GM12878 (cell line): ENCODE data around the gene C6orf89. TPM values are rescaled to one million over a fixed set of nuclear protein-coding genes. Genes with fewer than 3 reads are reported as not detected.
"Not testable (repeated sequence)": the region's sequence is repeated elsewhere in the genome, so short reads cannot be mapped to it uniquely, and the experiment has no call there.

Source experiments
- ATAC-seq: fragments of 200-7000 bp; cut with Tn5 transposase; 3 replicates; pipeline ENCODE4 v1.9.1; 2020; ENCODE audit warnings: mild to moderate bottlenecking, moderate library complexity
- BruUV-seq: library from RNA; stranded (reverse); fragments of 400-500 nt; replicated peaks from 2 replicates; lab custom pipeline; 2021; lab: Mats Ljungman, UMichigan
- CTCF ChIA-PET: fragments of 300-600 bp; sonication (Branson Sonifier 250); formaldehyde crosslinking; extraction: SDS; loops from one replicate; lab custom pipeline; 2021; ENCODE audit warnings: inconsistent platforms; lab: Yijun Ruan, JAX
- POLR2A ChIA-PET: fragments of 350-600 bp; formaldehyde crosslinking; extraction: SDS; loops from one replicate; lab custom pipeline; 2021; ENCODE audit warnings: inconsistent platforms; lab: Charles Lee
- RAD21 ChIA-PET: fragments of 300-600 bp; sonication (Branson Sonifier 250); formaldehyde crosslinking; loops from one replicate; lab custom pipeline; 2023; ENCODE audit warnings: antibody characterized with exemption; ENCODE audit not compliant: unreplicated experiment; lab: Charles Lee
- SMC1A ChIA-PET: fragments of 300-600 bp; sonication (Branson Sonifier 250); formaldehyde crosslinking; loops from one replicate; lab custom pipeline; 2023; ENCODE audit not compliant: unreplicated experiment, uncharacterized antibody; lab: Charles Lee
- DNase-seq: peaks from one replicate; pipeline ENCODE4 v3.0.0-alpha.2; 2011; ENCODE audit warnings: low read depth, low spot score
- FAIRE-seq: peaks from 3 replicates; lab custom pipeline; 2011; peaks lifted over from hg19 to GRCh38; lab: Jason Lieb, UNC
- H2AFZ ChIP-seq: 2 replicates; pipeline ENCODE4 v1.6.0; 2011; ENCODE audit warnings: low read depth, low read length, control low read depth; ENCODE audit not compliant: control insufficient read depth
- H3K27ac ChIP-seq: 2 replicates; pipeline ENCODE4 v1.5.1; 2011; ENCODE audit warnings: control low read depth; ENCODE audit not compliant: control insufficient read depth, insufficient read depth
- H3K27me3 ChIP-seq, 2 experiments: replicated peaks in 1 of 2; 2 replicates each; pipeline versions ENCODE4 v1.6.0 to v1.6.1; 2011; ENCODE audit warnings: low read length in 1 of 2; ENCODE audit not compliant: control insufficient read depth in 2 of 2, insufficient read depth in 2 of 2
- H3K36me3 ChIP-seq, 2 experiments: 2 replicates each; pipeline ENCODE4 v1.5.1; 2011; ENCODE audit warnings: low read length in 1 of 2; ENCODE audit not compliant: control insufficient read depth in 2 of 2, insufficient read depth in 2 of 2
- H3K4me1 ChIP-seq: 2 replicates; pipeline ENCODE4 v1.6.1; 2011; ENCODE audit warnings: mild to moderate bottlenecking, low read length, moderate library complexity, mixed read lengths; ENCODE audit not compliant: control insufficient read depth, insufficient read depth
- H3K4me2 ChIP-seq: 2 replicates; pipeline ENCODE4 v1.6.0; 2011; ENCODE audit warnings: control low read depth; ENCODE audit not compliant: control insufficient read depth, insufficient read depth
- H3K4me3 ChIP-seq: fragments of 200-600 bp; sonication (generic); 2 replicates; pipeline ENCODE4 v1.5.1; 2016
- H3K79me2 ChIP-seq: 2 replicates; pipeline ENCODE4 v1.6.0; 2011; ENCODE audit warnings: low read length; ENCODE audit not compliant: control insufficient read depth, insufficient read depth
- H3K9ac ChIP-seq: 2 replicates; pipeline ENCODE4 v1.8.0; 2011; ENCODE audit warnings: low read length, control low read depth, mixed read lengths; ENCODE audit not compliant: control insufficient read depth, insufficient read depth
- H3K9me3 ChIP-seq: replicated peaks from 3 replicates; pipeline ENCODE4 v1.5.1; 2011; ENCODE audit warnings: mild to moderate bottlenecking, low read length; ENCODE audit not compliant: control insufficient read depth, insufficient read depth
- H4K20me1 ChIP-seq: 2 replicates; pipeline ENCODE4 v1.6.0; 2011; ENCODE audit not compliant: control insufficient read depth, insufficient read depth
- CHD2 ChIP-seq: IDR thresholded peaks from 2 replicates; pipeline ENCODE4 v1.6.1; 2011; ENCODE audit warnings: low read depth, low read length, improper control_type of control experiment, borderline replicate concordance
- CREB1 ChIP-seq: IDR thresholded peaks from 2 replicates; pipeline ENCODE4 v1.6.1; 2012; ENCODE audit warnings: low read depth, mild to moderate bottlenecking, inconsistent platforms
- ELK1 ChIP-seq: IDR thresholded peaks from 2 replicates; pipeline ENCODE4 v1.6.1; 2012; ENCODE audit warnings: low read depth, low read length, improper control_type of control experiment
- ESRRA ChIP-seq: IDR thresholded peaks from 2 replicates; pipeline ENCODE4 v1.6.1; 2012; ENCODE audit warnings: mild to moderate bottlenecking, low read length, improper control_type of control experiment
- ETV6 ChIP-seq, 2 experiments: fragments of 450-650 bp in 1 of 2; IDR thresholded peaks in 1 of 2; conservative IDR thresholded peaks in 1 of 2; 2 replicates each; pipeline ENCODE4 v1.6.1; 2014; ENCODE audit warnings: antibody characterized with exemption in 1 of 2, borderline replicate concordance in 1 of 2, low read depth in 1 of 2, mild to moderate bottlenecking in 1 of 2, moderate library complexity in 1 of 2
- EZH2 ChIP-seq: IDR thresholded peaks from 2 replicates; pipeline ENCODE4 v1.6.1; 2012; ENCODE audit warnings: low read depth, mild to moderate bottlenecking, control low read depth, inconsistent platforms, low read length, borderline replicate concordance; ENCODE audit not compliant: control insufficient read depth
- HDAC2 ChIP-seq: fragments of 200-600 bp; sonication (generic); IDR thresholded peaks from 2 replicates; pipeline ENCODE4 v1.6.1; 2017
- NBN ChIP-seq: fragments of 450-650 bp; IDR thresholded peaks from 2 replicates; pipeline ENCODE4 v1.6.1; 2016
- NR2F1 ChIP-seq: fragments of 450-650 bp; conservative IDR thresholded peaks from 2 replicates; pipeline ENCODE4 v1.6.1; 2017; ENCODE audit warnings: mild to moderate bottlenecking
- RBBP5 ChIP-seq: fragments of 200-600 bp; sonication (generic); conservative IDR thresholded peaks from 2 replicates; pipeline ENCODE4 v1.6.1; 2016
- RFX5 ChIP-seq: IDR thresholded peaks from 2 replicates; pipeline ENCODE4 v1.6.1; 2011; ENCODE audit warnings: low read depth, low read length, improper control_type of control experiment
- SUPT20H ChIP-seq: IDR thresholded peaks from 2 replicates; pipeline ENCODE4 v1.6.1; 2011; ENCODE audit warnings: low read depth, mild to moderate bottlenecking, low read length, moderate library complexity, borderline replicate concordance; ENCODE audit not compliant: control insufficient read depth
- TARDBP ChIP-seq: IDR thresholded peaks from 2 replicates; pipeline ENCODE4 v1.6.1; 2016; ENCODE audit warnings: borderline replicate concordance
- TCF12 ChIP-seq: IDR thresholded peaks from 2 replicates; pipeline ENCODE4 v1.6.1; 2011; ENCODE audit warnings: low read depth, mild to moderate bottlenecking, low read length
- ZNF384 ChIP-seq: IDR thresholded peaks from 2 replicates; pipeline ENCODE4 v1.6.1; 2012; ENCODE audit warnings: low read depth, mild to moderate bottlenecking, low read length, improper control_type of control experiment, borderline replicate concordance
- WGBS: methylation state at CpG from one replicate; pipeline ENCODE4 v1.1.6; 2016; ENCODE audit warnings: low lambda C conversion rate; ENCODE audit not compliant: insufficient replicate concordance, insufficient coverage; ENCODE audit errors: missing lambda C conversion rate; 5-methylcytosine and 5-hydroxymethylcytosine counted together
- in situ Hi-C: fragments of 300-500 bp; cut with MboI; formaldehyde crosslinking; loops from 9 replicates; pipeline ENCODE4 v1.14.3; 2018; ENCODE audit warnings: mixed read lengths
- intact Hi-C: fragments of 100-400 bp; cut with micrococcal nuclease; formaldehyde crosslinking; loops from one replicate; pipeline ENCODE4 v1.14.2; 2022; ENCODE audit not compliant: unreplicated experiment
- polyA plus RNA-seq, 11 experiments: library from polyadenylated mRNA; depleted of rRNA in 4 of 11; unstranded in 6 of 11; stranded (reverse) in 5 of 11; fragments of >200 nt; fragmentation: Nextera tagmentation in 4 of 11; fragmentation: Illumina TruSeq in 1 of 11; extraction: Ambion mirVana in 4 of 11; extraction: Trizol in 1 of 11; gene quantifications; 1 replicate in 1 of 11; 2 replicates in 10 of 11; pipeline versions ENCODE4 v1.2.1 to v1.2.3, GENCODE V29; 2011 to 2016; ENCODE audit warnings: inconsistent platforms in 2 of 11, missing spikeins in 2 of 11, low read depth in 1 of 11
- total RNA-seq, 4 experiments: library from RNA; depleted of rRNA in 3 of 4; stranded (reverse); fragments of >200 nt in 3 of 4; fragmentation: Illumina TruSeq in 1 of 4; extraction: Trizol in 1 of 4; gene quantifications; 2 replicates each; pipeline versions ENCODE4 v1.2.1 to v1.2.3, GENCODE V29; 2013 to 2021

The C6orf89 gene
- total and polyA plus RNA-seq, 10 of the 15 experiments (the other 5 are each of a cell fraction or from before 2014, with no cell fraction given), result 10.8 to 42.7 (median 28.6) TPM

- BruUV-seq, result no TSS peak
- no peak overlapping the region for H3K27ac ChIP-seq
- no peak for FAIRE-seq
- H3K4me3 ChIP-seq, result no peak overlapping the region
- no peaks in the 10 kb centered on the region for H3K9me3 ChIP-seq
- RAD21 ChIA-PET, result no interaction called here
- POLR2A ChIA-PET, result no interaction called here
- H3K27me3 ChIP-seq, result no peaks in the 10 kb centered on the region; a peak in 1 of 4 replicates
- in situ Hi-C loops, result no loop called here
- H4K20me1 ChIP-seq, result no peaks in the 10 kb centered on the region
- H3K4me1 ChIP-seq, result no peaks in the 10 kb centered on the region
- H3K4me2 ChIP-seq, result no peak overlapping the region
- H3K79me2 ChIP-seq, result no peaks in the 10 kb centered on the region
- no peak for DNase-seq
- WGBS, result 32% methylated on average over 10 of the region's 10 CpGs
- SMC1A ChIA-PET, result no interaction called here
- H2AFZ ChIP-seq, result no peak overlapping the region
- ATAC-seq, result no peak
- TF ChIP-seq HDAC2 (no peak), ESRRA (no peak), CREB1 (no peak), SUPT20H (no peak), ELK1 (no peak), CHD2 (no peak), ZNF384 (no peak), TARDBP (no peak), RFX5 (no peak), EZH2 (no peak), TCF12 (no peak), NR2F1 (no peak), RBBP5 (no peak), ETV6 (conservative IDR thresholded peaks at IDR 0.05 in 1 of 2, IDR thresholded peaks at IDR 0.05 in 1 of 2; ENCODE audit: borderline replicate concordance in 1 of 2, low read depth in 1 of 2) (no peak), NBN (no peak)
- H3K36me3 ChIP-seq, result no peaks in the 10 kb centered on the region
- CTCF ChIA-PET, result no interaction called here
- intact Hi-C loops, result no loop called here
- H3K9ac ChIP-seq, result no peak overlapping the region
Measured at GRCh38 chr6:36940027-36940426, 54.3 kb downstream of the C6orf89 start.

GRCh38 chr6:36941561-36941960, 55.8 kb downstream of the C6orf89 start:
- H3K9me3 ChIP-seq, ATAC-seq, H3K4me3 ChIP-seq, intact Hi-C loops, H3K9ac ChIP-seq, POLR2A ChIA-PET, DNase-seq, H3K27ac ChIP-seq, H3K36me3 ChIP-seq, CTCF ChIA-PET, H2AFZ ChIP-seq, H3K27me3 ChIP-seq, H3K79me2 ChIP-seq, BruUV-seq, H3K4me2 ChIP-seq, SMC1A ChIA-PET, H4K20me1 ChIP-seq, H3K4me1 ChIP-seq, in situ Hi-C loops, FAIRE-seq, RAD21 ChIA-PET: not testable (repeated sequence)
- 80% methylated on average over 9 of the region's 40 CpGs for WGBS
